GM21619 (cell line): ENCODE measurements around the gene ZNF771.
A peak's percentile ranks its signal among the peaks of the same experiment; 100 is the strongest.
"Not testable (repeated sequence)": the region's sequence is repeated elsewhere in the genome, so short reads cannot be mapped to it uniquely, and the experiment has no call there.

ENCODE experiments used
- ATAC-seq: cut with Tn5 transposase; IDR thresholded peaks from one replicate; pipeline ENCODE4 v1.9.1; 2021; ENCODE audit not compliant: unreplicated experiment

Gene ZNF771

DNA sequence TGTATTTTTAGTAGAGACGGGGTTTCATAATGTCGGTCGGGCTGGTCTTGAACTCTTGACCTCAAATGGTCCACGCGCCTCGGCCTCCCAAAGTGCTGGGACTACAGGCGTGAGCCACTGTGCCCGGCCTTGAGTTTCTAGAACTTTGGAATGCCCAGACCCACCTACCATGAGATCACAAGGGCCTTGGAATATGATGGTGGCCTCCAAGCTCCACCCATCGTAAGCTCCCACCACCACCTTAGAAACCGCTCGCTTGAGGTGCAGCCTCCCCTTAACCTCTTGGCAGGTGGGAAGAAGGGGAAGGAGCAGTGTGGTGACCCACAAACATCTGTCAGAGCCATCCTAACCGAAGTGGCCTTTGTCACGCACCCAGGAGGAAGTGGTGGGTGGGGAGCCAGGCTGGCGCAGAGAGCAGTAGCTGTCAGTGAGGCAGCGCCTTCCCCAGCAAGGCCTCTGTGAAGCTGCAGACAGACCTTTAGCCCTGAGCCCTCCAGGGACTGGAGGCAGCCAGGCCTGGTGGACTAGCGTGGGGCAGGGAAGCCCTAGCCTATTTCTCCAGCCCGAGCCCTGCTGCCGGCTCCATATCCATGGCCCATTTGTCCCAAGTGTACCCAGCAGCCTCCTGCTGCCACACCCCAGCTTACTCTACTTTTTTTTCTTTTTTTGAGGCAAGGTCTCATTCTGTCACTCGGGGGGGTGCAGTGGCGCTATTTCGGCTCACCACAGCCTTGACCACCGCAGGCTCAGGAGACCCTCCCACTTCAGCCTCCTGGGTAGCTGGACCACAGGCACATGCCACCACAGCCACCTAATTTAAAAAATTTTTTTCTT, 51.4 kb downstream of the ZNF771 start:
- ATAC-seq, result peak; percentile 73

DNA sequence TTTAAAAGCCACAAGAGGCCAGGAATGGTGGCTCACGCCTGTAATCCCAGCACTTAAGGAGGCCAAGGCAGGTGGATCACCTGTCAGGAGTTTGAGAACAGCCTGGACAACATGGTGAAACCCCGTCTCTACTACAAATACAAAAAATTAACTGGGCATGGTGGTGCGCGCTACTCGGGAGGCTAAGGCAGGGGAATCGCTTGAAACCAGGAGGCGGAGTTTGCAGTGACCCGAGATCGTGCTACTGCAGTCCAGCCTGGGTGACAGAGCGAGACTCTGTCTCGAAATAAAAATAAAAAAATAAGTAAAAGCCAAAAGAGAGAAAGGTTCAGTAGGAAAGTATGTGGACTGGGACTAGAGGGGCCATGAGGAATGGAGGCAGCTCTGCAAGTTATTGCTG, 52.0 kb downstream of the ZNF771 start:
- no peak for ATAC-seq

DNA sequence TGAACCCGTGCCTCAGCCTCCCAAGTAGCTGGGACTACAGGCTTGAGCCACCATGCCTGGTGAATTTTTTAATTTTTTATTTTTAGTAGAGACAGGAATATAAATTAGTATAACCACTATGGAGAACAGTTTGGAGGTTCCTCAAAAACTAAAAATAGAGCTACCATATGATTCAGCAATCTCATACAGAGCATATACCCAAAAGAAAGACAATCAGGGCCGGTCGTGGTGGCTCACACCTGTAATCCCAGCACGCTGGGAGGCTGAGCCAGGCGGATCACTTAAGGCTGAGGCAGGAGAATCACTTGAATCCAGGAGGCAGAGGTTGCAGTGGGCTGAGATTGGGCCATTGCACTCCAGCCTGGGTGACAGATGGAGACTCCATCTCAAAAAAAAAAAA, 54.0 kb downstream of the ZNF771 start:
- ATAC-seq, result not testable (repeated sequence)

DNA sequence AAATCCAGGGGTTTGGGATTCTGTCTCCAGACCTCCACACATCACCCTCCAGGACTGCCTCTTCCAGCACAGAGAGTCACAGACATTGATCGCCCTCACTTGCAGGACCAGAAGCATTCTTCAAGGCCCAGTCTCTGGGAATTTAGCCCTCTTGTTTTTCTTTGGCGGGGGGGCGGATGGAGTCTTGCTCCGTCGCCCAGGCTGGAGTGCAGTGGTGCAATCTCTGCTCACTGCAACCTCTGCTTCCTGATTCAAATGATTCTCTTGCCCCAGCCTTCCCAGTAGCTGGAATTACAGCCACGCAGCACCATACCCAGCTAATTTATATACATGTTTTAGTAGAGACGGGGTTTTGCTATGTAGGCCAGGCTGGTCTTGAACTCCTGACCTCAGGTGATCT, 56.7 kb downstream of the ZNF771 start:
- no peak for ATAC-seq
